ENCODE data around the gene TTC28.
"Not testable (repeated sequence)": the region's sequence is repeated elsewhere in the genome, so short reads cannot be mapped to it uniquely, and the experiment has no call there.

DNA sequence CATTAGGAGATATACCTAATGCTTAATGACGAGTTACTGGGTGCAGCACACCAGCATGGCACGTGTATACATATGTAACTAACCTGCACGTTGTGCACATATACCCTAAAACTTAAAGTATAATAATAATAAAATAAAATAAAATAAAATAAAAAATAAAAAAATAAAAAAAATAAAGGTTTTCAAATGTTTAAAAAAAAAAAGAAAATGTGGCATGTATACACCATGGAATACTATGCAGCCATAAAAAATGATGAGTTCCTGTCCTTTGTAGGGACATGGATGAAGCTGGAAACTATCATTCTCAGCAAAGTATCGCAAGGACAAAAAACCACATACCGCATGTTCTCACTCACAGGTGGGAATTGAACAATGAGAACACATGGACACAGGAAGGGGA, 590.1 kb downstream of the TTC28 start:
- TF ChIP-seq, protein P1, sequence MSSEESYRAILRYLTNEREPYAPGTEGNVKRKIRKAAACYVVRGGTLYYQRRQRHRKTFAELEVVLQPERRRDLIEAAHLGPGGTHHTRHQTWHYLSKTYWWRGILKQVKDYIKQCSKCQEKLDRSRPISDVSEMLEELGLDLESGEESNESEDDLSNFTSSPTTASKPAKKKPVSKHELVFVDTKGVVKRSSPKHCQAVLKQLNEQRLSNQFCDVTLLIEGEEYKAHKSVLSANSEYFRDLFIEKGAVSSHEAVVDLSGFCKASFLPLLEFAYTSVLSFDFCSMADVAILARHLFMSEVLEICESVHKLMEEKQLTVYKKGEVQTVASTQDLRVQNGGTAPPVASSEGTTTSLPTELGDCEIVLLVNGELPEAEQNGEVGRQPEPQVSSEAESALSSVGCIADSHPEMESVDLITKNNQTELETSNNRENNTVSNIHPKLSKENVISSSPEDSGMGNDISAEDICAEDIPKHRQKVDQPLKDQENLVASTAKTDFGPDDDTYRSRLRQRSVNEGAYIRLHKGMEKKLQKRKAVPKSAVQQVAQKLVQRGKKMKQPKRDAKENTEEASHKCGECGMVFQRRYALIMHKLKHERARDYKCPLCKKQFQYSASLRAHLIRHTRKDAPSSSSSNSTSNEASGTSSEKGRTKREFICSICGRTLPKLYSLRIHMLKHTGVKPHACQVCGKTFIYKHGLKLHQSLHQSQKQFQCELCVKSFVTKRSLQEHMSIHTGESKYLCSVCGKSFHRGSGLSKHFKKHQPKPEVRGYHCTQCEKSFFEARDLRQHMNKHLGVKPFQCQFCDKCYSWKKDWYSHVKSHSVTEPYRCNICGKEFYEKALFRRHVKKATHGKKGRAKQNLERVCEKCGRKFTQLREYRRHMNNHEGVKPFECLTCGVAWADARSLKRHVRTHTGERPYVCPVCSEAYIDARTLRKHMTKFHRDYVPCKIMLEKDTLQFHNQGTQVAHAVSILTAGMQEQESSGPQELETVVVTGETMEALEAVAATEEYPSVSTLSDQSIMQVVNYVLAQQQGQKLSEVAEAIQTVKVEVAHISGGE (tag by site-specific recombination; conservative IDR thresholded peaks at IDR 0.05; ENCODE audit: low read depth): not testable (repeated sequence)
- TF ChIP-seq, protein P2, sequence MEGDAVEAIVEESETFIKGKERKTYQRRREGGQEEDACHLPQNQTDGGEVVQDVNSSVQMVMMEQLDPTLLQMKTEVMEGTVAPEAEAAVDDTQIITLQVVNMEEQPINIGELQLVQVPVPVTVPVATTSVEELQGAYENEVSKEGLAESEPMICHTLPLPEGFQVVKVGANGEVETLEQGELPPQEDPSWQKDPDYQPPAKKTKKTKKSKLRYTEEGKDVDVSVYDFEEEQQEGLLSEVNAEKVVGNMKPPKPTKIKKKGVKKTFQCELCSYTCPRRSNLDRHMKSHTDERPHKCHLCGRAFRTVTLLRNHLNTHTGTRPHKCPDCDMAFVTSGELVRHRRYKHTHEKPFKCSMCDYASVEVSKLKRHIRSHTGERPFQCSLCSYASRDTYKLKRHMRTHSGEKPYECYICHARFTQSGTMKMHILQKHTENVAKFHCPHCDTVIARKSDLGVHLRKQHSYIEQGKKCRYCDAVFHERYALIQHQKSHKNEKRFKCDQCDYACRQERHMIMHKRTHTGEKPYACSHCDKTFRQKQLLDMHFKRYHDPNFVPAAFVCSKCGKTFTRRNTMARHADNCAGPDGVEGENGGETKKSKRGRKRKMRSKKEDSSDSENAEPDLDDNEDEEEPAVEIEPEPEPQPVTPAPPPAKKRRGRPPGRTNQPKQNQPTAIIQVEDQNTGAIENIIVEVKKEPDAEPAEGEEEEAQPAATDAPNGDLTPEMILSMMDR (tag by site-specific recombination; IDR thresholded peaks at IDR 0.05): not testable (repeated sequence)
- TF ChIP-seq PRDM2 (tag by site-specific recombination; IDR thresholded peaks at IDR 0.05; ENCODE audit: borderline replicate concordance); ZNF692 (tag by site-specific recombination; IDR thresholded peaks at IDR 0.05); SALL2 (tag by site-specific recombination; IDR thresholded peaks at IDR 0.05; ENCODE audit: borderline replicate concordance); ZNF623 (tag by site-specific recombination; IDR thresholded peaks at IDR 0.05); ZNF19 (tag by site-specific recombination; IDR thresholded peaks at IDR 0.05; ENCODE audit: low read depth); ZNF777 (tag by site-specific recombination; IDR thresholded peaks at IDR 0.05; ENCODE audit: borderline replicate concordance); PBX3 (CRISPR knock-in tag; IDR thresholded peaks at IDR 0.05); ZNF140 (tag by site-specific recombination; IDR thresholded peaks at IDR 0.05); ZNF274 (IDR thresholded peaks at IDR 0.05; ENCODE audit: low read length); ZNF274 (tag by site-specific recombination; IDR thresholded peaks at IDR 0.05; ENCODE audit: borderline replicate concordance): not testable (repeated sequence)
- TF ChIP-seq, protein P3, sequence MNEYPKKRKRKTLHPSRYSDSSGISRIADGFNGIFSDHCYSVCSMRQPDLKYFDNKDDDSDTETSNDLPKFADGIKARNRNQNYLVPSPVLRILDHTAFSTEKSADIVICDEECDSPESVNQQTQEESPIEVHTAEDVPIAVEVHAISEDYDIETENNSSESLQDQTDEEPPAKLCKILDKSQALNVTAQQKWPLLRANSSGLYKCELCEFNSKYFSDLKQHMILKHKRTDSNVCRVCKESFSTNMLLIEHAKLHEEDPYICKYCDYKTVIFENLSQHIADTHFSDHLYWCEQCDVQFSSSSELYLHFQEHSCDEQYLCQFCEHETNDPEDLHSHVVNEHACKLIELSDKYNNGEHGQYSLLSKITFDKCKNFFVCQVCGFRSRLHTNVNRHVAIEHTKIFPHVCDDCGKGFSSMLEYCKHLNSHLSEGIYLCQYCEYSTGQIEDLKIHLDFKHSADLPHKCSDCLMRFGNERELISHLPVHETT (tag by site-specific recombination; IDR thresholded peaks at IDR 0.05): not testable (repeated sequence)

Measured in HEK293 (cell line).